Stimulated activated naive CD8-positive, alpha-beta T cell treated with anti-CD3 and anti-CD28 coated beads, Interleukin-15, Interleukin-2, amounts not matched to agents 100 ng/mL and 50 ng/mL, for 24 hours (primary cell): ENCODE results near the gene ZNF440.
"Not testable (repeated sequence)": the region's sequence is repeated elsewhere in the genome, so short reads cannot be mapped to it uniquely, and the experiment has no call there.

Source experiments
- H3K27ac Mint-ChIP-seq: one replicate; pipeline ENCODE4 v1.8.0; 2021; ENCODE audit warnings: mild to moderate bottlenecking, mixed read lengths
- H3K27me3 Mint-ChIP-seq: one replicate; pipeline ENCODE4 v1.8.0; 2021; ENCODE audit warnings: mixed read lengths
- H3K36me3 Mint-ChIP-seq: one replicate; pipeline ENCODE4 v1.8.0; 2021; ENCODE audit warnings: low read depth, mixed read lengths
- H3K4me1 Mint-ChIP-seq: one replicate; pipeline ENCODE4 v1.8.0; 2021; ENCODE audit warnings: low read depth, mixed read lengths
- H3K4me3 Mint-ChIP-seq: one replicate; pipeline ENCODE4 v1.8.0; 2021; ENCODE audit warnings: mild to moderate bottlenecking, mixed read lengths
- H3K9me3 Mint-ChIP-seq: one replicate; pipeline ENCODE4 v1.8.0; 2021; ENCODE audit warnings: mixed read lengths

Gene ZNF440

DNA sequence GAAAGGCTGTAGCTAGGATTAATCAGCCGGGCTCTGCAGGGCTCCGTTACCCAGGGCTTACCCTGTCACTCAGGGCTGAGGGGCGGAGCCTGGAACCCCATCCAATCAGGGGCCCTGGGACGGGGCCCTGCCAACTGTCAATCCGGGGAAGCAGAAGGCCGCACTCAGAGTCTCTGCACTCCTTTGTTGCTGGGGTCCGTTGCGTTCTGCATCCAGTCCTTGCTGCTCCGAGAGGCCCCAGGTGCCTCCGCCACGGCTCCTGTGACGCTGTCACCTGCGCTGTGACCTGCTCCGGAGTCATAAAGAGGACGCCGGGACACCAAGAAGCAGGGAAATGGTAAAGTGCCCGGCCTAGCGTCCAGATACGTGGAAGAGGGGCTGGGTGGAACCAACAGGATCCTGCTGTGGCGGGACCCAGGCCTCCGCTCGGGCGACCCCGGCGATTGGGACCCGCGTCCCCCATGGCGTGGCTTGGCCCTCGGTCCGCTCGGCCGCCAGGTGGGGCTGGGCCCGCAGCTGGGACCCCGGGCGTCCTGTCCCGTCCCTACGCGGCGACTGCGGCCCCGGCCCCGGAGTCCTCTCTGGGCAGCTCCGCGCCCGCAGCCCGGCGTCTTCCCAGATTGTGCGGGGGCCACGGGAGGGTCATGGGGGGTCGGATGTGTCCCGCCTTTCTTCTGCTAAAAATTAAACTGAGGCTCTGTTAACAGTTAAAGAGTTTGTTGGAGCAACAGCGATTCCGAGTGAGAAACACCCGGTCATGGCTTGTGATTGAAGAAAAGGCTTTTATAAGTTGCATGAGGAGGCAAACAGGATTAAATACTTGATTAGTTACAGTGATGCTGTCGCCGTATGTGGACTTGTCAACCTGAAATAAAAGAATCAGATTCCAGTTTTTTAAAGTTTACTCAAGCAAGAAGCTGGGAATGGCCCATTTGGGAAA, 15.4 kb upstream of the ZNF440 start, which contains the start of gene ZNF491:
ZNF491 (plus strand) TSS at position 133 of the 940 bp plus-strand sequence. CDS start 7,431 bp downstream, outside the sequence.
- Mint-ChIP-seq H3K4me3 (peak within 1 kb of the TSS; percentile 83), H3K4me1 (peaks cover 19% of the 10 kb centered on the region), H3K27me3 (no peaks in the 10 kb centered on the region), H3K27ac (no peak within 1 kb of the TSS), H3K9me3 (peaks cover 4% of the 10 kb centered on the region), H3K36me3 (peaks cover 4% of the 10 kb centered on the region)

DNA sequence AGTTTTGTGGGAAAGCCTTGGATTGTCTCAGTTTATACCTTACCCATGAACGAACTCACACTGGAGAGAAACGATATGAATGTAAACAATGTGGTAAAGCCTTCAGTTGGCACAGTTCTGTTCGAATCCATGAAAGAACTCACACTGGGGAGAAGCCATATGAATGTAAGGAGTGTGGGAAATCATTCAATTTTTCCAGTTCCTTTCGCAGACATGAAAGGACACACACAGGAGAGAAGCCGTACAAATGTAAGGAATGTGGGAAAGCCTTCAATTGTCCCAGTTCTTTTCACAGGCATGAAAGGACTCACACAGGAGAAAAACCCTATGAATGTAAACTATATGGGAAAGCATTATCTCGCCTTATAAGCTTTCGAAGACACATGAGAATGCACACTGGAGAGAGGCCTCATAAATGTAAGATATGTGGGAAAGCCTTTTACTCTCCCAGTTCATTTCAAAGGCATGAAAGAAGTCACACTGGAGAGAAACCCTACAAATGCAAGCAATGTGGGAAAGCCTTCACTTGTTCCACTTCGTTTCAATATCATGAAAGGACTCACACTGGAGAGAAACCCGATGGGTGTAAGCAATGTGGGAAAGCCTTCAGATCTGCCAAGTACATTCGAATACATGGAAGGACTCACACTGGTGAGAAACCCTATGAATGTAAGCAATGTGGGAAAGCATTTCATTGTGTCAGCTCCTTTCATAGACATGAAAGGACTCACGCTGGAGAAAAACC, 7.5 kb upstream of the ZNF440 start:
- Mint-ChIP-seq H3K36me3 (peaks cover 42% of the 10 kb centered on the region), H3K9me3 (peaks cover 37% of the 10 kb centered on the region), H3K27me3 (no peaks in the 10 kb centered on the region), H3K4me1 (no peaks in the 10 kb centered on the region), H3K4me3 (no peak overlapping the region), H3K27ac (no peak overlapping the region)

DNA sequence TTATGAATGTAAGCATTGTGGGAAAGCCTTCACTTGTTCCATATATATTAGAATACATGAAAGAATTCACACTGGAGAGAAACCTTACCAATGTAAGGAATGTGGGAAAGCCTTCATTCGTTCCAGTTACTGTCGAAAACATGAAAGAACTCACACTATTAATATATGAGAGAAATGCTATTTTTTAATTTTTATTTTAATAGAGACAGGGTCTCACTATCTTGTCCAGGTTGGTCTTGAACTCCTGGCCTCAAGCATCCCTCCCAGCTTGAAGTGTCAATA, 7.0 kb upstream of the ZNF440 start:
- Mint-ChIP-seq H3K4me1 (no peaks in the 10 kb centered on the region), H3K36me3 (peaks cover 42% of the 10 kb centered on the region), H3K4me3 (no peak overlapping the region), H3K27me3 (no peaks in the 10 kb centered on the region), H3K9me3 (peaks cover 37% of the 10 kb centered on the region), H3K27ac (no peak overlapping the region)

DNA sequence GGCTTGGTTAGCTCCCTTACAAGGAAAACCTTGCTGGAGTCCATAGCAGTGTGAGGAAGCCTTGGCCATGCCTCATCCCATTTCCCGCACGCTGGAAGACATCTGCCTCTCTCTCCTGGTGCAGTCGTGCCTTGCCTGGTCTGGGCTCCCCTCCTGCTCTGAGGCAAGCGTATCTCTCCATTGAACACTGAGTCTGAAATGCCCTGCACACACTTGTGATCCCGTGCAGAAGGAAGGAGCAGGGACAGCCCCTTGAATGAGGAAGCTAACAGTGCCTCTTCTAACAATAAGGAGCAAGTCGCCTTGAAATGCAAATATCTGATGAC, 407 bp upstream of the ZNF440 start:
- H3K27ac Mint-ChIP-seq: peak overlapping the region; percentile 65
- no peaks in the 10 kb centered on the region for H3K27me3 Mint-ChIP-seq
- H3K9me3 Mint-ChIP-seq: peaks cover 12% of the 10 kb centered on the region
- peak overlapping the region; percentile 89 for H3K4me3 Mint-ChIP-seq
- peaks cover 27% of the 10 kb centered on the region for H3K4me1 Mint-ChIP-seq
- peaks cover 17% of the 10 kb centered on the region for H3K36me3 Mint-ChIP-seq

DNA sequence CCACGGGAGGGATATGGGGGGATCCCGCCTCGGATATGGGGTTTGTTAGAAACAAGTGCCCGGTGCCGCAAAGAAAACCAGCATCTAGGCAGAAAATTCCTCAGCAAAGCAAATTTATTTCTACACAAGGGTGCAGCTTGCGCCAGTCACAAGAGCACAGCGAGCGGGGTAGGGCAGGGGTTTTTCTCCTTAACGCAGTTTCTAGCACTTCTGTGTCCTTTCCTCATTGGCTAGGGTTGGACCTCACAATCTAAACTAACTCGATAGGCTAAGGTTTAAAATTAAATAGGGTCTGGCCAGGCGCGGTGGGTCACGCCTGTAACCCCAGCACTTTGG, 595 bp downstream of the ZNF440 start:
- H3K4me3 Mint-ChIP-seq: peak overlapping the region; percentile 89
- peak overlapping the region; percentile 14 for H3K27ac Mint-ChIP-seq
- H3K9me3 Mint-ChIP-seq: peaks cover 6% of the 10 kb centered on the region
- H3K36me3 Mint-ChIP-seq: peaks cover 21% of the 10 kb centered on the region
- H3K27me3 Mint-ChIP-seq: no peaks in the 10 kb centered on the region
- H3K4me1 Mint-ChIP-seq: peaks cover 27% of the 10 kb centered on the region

DNA sequence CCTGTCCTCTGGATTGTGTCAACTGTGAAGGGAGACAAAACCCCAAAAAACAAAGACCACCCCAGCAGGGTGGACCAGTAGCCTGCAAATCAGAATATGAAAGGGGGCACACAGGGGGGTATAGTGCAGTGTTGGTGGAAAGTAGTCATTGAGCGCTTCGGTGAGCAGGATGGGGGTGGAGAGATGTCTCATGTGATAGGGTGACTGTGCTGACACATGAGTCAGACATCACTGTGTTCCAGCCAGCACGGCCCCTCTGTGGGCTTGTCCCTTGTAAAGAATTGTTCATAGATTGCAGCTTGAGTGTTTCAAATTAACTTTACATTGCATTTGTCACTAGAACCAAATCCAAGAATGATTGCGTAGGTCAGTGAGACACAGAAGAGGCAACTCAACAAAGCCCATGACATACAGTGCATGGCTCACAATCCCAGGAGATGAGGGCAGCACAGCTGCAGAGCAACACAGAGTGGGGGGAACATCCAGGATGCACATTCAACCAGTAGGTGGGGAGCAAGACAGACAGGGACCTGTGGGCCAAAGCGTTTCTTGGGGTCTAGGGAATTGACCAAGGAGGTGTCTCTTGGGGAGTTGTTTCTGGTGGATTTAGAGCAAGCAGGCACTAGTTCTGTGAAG, 7.5 kb downstream of the ZNF440 start:
- H3K27ac Mint-ChIP-seq: no peak overlapping the region
- H3K4me3 Mint-ChIP-seq: no peak overlapping the region
- H3K9me3 Mint-ChIP-seq: peaks cover 10% of the 10 kb centered on the region
- H3K4me1 Mint-ChIP-seq: peaks cover 9% of the 10 kb centered on the region
- no peaks in the 10 kb centered on the region for H3K27me3 Mint-ChIP-seq
- peaks cover 56% of the 10 kb centered on the region for H3K36me3 Mint-ChIP-seq

DNA sequence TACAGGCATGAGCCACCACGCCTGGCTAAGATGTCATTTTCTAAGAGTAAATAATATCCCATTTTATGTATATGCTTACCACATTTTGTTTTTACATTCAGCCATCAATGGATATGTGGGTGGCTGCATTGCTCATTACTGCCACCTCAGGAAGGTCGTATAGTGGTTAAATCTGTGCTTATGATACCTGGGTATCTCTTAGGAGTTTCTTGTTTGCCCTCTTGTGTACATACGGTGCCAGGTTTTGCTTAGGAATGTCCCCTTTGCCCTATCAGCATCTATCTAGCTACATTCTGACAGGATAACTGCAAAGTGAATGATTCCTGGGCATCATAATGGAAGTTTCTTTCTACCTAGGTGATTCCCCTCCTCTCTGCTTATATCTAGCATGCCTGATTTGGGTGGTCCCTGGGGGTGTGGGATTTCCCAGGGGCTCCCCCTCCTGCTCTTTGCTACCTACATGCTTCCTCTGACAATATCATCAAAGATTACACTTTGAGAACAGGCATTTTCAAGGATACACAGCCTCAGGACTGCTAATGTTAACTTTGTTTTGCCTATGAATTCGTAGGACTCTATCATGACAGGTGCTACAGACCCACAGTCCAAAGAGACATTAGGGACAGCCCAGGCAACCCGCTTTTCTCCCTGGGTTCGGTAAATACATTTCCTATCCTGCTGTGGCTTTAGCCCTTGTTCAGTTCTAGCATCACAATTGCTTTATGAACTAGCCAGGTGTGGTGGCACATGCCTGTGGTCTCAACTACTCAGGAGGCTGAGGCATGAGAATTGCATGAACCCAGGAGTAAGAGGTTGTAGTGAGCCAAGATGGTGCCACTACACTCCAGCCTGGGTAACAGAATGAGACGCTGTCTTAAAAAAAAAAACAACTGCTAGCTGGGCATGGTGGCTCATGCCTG, 15.1 kb downstream of the ZNF440 start:
- not testable (repeated sequence) for H3K27ac Mint-ChIP-seq

DNA sequence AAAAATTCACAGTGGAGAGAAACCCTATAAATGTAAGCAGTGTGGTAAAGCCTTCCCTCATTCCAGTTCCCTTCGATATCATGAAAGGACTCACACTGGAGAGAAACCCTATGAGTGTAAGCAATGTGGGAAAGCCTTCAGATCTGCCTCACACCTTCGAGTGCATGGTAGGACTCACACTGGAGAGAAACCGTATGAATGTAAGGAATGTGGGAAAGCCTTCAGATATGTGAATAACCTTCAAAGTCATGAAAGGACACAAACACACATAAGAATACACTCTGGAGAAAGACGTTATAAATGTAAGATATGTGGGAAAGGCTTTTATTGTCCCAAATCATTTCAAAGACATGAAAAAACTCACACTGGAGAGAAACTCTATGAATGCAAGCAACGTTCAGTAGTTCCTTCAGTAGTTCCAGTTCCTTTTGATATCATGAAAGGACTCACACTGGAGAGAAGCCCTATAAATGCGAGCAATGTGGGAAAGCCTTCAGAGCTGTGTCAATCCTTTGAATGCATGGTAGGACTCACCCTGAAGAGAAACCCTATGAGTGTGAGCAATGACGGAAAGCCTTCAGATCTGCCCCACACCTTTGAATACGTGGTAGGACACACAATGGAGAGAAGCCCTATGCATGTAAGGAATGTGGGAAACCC, 18.3 kb downstream of the ZNF440 start:
- Mint-ChIP-seq H3K9me3 (peaks cover 58% of the 10 kb centered on the region), H3K4me3 (no peak overlapping the region)

More for the DNA sequence above, 15.1 kb downstream of the ZNF440 start:
- H3K4me1 Mint-ChIP-seq, H3K4me3 Mint-ChIP-seq, H3K27me3 Mint-ChIP-seq: not testable (repeated sequence)
- peaks cover 92% of the 10 kb centered on the region for H3K36me3 Mint-ChIP-seq
- peaks cover 59% of the 10 kb centered on the region for H3K9me3 Mint-ChIP-seq

DNA sequence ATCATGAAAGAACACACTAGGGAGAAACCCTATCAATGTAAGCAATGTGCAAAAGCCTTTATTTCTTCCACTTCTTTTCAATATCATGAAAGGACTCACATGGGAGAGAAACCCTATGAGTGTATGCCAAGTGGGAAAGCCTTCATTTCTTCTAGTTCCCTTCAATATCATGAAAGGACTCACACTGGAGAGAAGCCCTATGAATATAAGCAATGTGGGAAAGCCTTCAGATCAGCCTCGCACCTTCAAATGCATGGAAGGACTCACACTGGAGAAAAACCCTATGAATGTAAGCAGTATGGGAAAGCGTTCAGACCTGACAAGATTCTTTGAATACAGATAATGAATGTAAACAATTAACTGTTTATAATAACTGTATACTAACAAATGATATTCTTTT, 19.5 kb downstream of the ZNF440 start:
- Mint-ChIP-seq H3K4me3 (no peak overlapping the region), H3K9me3 (peaks cover 51% of the 10 kb centered on the region), H3K27me3 (no peaks in the 10 kb centered on the region), H3K27ac (no peak overlapping the region), H3K4me1 (peaks cover 7% of the 10 kb centered on the region), H3K36me3 (peaks cover 65% of the 10 kb centered on the region)

More for the DNA sequence above, 18.3 kb downstream of the ZNF440 start:
- Mint-ChIP-seq H3K27me3 (no peaks in the 10 kb centered on the region), H3K4me1 (peaks cover 7% of the 10 kb centered on the region), H3K27ac (no peak overlapping the region), H3K36me3 (peaks cover 76% of the 10 kb centered on the region)

DNA sequence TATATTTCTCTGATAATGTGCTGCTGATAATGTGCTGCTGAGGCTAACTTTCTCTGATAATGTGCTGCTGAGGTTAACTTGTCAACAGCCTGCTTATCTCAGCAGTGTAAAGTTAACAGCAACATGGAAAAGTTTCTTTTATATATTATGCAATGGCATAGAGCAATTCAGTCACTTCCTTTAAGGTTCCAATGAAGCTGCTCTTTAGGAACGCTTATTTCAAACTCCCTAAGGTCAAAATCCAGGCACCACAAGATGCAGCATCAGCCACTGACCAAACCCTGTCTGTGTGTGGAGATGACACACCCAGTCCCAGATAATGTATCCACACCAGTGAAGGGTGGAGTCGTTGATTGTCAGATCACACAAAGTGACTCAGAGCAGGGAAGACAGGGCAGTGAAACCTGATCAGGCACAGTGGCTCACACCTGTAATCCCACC, 21.6 kb downstream of the ZNF440 start:
- Mint-ChIP-seq H3K36me3 (peaks cover 49% of the 10 kb centered on the region), H3K9me3 (peaks cover 43% of the 10 kb centered on the region)
- H3K4me3 Mint-ChIP-seq, H3K27me3 Mint-ChIP-seq, H3K4me1 Mint-ChIP-seq, H3K27ac Mint-ChIP-seq: not testable (repeated sequence)

DNA sequence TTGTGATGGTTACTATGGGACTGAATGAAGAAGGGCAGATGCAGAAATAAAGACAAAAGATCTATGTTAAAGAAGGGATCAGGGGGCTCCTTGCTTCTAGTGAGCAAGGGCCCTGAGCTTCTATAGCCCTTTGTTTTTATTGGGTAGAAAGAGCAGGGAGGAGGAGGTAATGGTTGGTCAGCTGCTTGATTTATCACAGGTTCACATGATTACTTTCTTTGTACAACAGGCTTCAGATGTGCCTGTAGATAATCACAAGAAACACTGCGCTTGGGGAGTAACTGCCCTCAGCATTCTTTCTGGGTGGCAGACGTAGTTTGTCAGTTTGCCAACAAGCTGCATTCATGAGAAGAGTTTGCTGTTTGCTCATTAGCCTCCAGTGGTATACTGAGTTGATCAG, 29.6 kb downstream of the ZNF440 start:
- H3K27me3 Mint-ChIP-seq: no peaks in the 10 kb centered on the region
- H3K9me3 Mint-ChIP-seq: peaks cover 5% of the 10 kb centered on the region
- peaks cover 5% of the 10 kb centered on the region for H3K36me3 Mint-ChIP-seq
- H3K4me1 Mint-ChIP-seq: peaks cover 17% of the 10 kb centered on the region
- H3K4me3 Mint-ChIP-seq: no peak overlapping the region
- no peak overlapping the region for H3K27ac Mint-ChIP-seq

DNA sequence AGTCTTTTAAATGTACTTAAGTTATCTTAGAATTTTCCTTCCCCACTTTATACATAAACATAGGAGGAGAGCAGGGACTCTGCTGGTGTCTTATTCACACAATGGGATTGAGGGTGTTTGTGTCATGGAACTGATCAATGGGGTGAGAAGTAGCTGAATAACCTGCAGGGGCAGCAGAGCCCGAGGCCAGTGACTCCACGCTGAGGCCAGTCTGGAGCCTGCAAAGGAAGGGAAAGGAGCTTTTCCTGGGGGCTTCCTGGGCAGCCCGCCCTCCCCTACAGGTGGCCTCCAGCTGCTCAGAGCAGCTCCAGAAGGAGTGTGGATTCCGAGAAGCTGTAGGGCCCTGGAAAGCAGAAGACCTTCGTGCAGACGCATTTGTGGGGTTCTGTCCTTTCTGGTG, 33.5 kb downstream of the ZNF440 start:
- not testable (repeated sequence) for H3K4me3 Mint-ChIP-seq, H3K27ac Mint-ChIP-seq, H3K9me3 Mint-ChIP-seq, H3K27me3 Mint-ChIP-seq
- Mint-ChIP-seq H3K4me1 (peaks cover 35% of the 10 kb centered on the region), H3K36me3 (peaks cover 14% of the 10 kb centered on the region)

DNA sequence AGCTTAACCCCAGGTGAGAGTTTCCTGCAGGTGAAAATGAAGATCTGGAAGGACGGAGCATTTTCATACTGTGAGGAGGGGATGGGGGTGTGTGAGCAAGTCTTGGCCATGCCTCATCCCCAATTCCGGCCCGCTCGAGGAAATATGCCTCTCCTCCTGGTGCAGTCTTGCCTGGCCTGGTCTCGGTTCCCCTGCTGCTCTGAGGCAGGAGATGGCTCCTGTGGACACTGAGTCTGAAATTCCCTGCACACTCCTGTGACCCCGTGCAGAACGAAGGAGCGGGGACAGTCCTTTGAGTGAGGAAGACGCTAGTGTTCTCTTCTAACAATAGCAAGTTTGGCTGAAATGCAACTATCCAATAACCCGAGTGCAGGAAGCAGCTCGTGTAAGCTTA, 34.1 kb downstream of the ZNF440 start:
- Mint-ChIP-seq H3K9me3 (no peaks in the 10 kb centered on the region), H3K36me3 (peaks cover 17% of the 10 kb centered on the region), H3K27ac (no peak overlapping the region), H3K4me3 (peak overlapping the region; percentile 85), H3K4me1 (peaks cover 30% of the 10 kb centered on the region), H3K27me3 (no peaks in the 10 kb centered on the region)
